ENCODE data around the gene PGPEP1. TPM values are rescaled to one million over a fixed set of nuclear protein-coding genes. Genes with fewer than 3 reads are reported as not detected.

The PGPEP1 gene
- total and polyA plus RNA-seq, 10 of the 15 experiments (the other 5 are each of a cell fraction or from before 2014, with no cell fraction given), result 13.8 to 39.4 (median 17.0) TPM

- Histone ChIP-seq H3K27me3 (replicated peaks in 1 of 2; ENCODE audit: control insufficient read depth in 2 of 2, insufficient read depth in 2 of 2, low read length in 1 of 2) (peaks cover 0 to 3% of the 10 kb centered on the region in 2 experiments; a peak in 3 of 4 replicates), H3K36me3 (ENCODE audit: control insufficient read depth in 2 of 2, insufficient read depth in 2 of 2, low read length in 1 of 2) (no peaks in the 10 kb centered on the region), H3K27ac (ENCODE audit: control insufficient read depth, insufficient read depth) (no peak overlapping the region), H3K9me3 (replicated peaks; ENCODE audit: control insufficient read depth, insufficient read depth, low read length) (no peaks in the 10 kb centered on the region; the same call in 2 of the 3 replicates), H3K4me2 (ENCODE audit: control insufficient read depth, insufficient read depth) (no peak overlapping the region), H2AFZ (ENCODE audit: control insufficient read depth, low read depth, low read length) (no peak overlapping the region), H4K20me1 (ENCODE audit: control insufficient read depth, insufficient read depth) (no peaks in the 10 kb centered on the region), H3K4me1 (ENCODE audit: control insufficient read depth, insufficient read depth, low read length) (peaks cover 8% of the 10 kb centered on the region), H3K9ac (ENCODE audit: control insufficient read depth, insufficient read depth, low read length) (no peak overlapping the region), H3K4me3 (0 out of 2 replicates have a peak overlapping the region, but pooled peaks have one; percentile 5), H3K79me2 (ENCODE audit: control insufficient read depth, insufficient read depth, low read length) (no peaks in the 10 kb centered on the region)
- WGBS (ENCODE audit: insufficient coverage, insufficient replicate concordance, low lambda C conversion rate, missing lambda C conversion rate), result 81% methylated on average over 14 of the region's 14 CpGs
- in situ Hi-C loops (cut with MboI) (no loop called here), intact Hi-C loops (cut with micrococcal nuclease; ENCODE audit: unreplicated experiment) (no loop called here)
- TSS peak; percentile 86 for BruUV-seq (replicated peaks)
- ATAC-seq, result no peak
- ChIA-PET POLR2A (interaction anchor here (2.5 kb wide), 1 partner anchor 12 kb away, joined by 15 read pairs; no protein-coding TSS in a partner anchor), RAD21 (ENCODE audit: unreplicated experiment) (interaction anchor here (0.7 to 5.5 kb wide), 5 partner anchors 23 to 107 kb away, joined by 3 to 63 read pairs (median 4); partner anchors contain the start of gene LSM4), SMC1A (ENCODE audit: uncharacterized antibody, unreplicated experiment) (interaction anchor here (1.3 to 4.7 kb wide), 5 partner anchors 15 to 37 kb away, joined by 4 to 60 read pairs (median 5); partner anchors contain the start of gene SSBP4), CTCF (interaction anchor here (1.3 to 9.4 kb wide), 9 partner anchors 10 to 107 kb away, joined by 4 to 144 read pairs (median 11); partner anchors contain the start of gene LRRC25)
- DNase-seq (ENCODE audit: low read depth, low spot score), result no peak
- TF ChIP-seq NFYB (IDR thresholded peaks at IDR 0.05; ENCODE audit: insufficient read depth, low read depth, low read length), result no peak
- no peak for TF ChIP-seq POLR2AphosphoS5 (IDR thresholded peaks at IDR 0.05; ENCODE audit: low read length)
- no peak for TF ChIP-seq BMI1 (IDR thresholded peaks at IDR 0.05; ENCODE audit: borderline replicate concordance)
- no peak for FAIRE-seq
Observed at GRCh38 chr19:18386543-18387271, 46.3 kb downstream of the PGPEP1 start.
